SK-N-SH treated with all-trans-retinoic acid at 6 μM for 48 hours (cell line): ENCODE measurements around the gene RPS6KA2.

Experiments used
- ARNTL ChIP-seq: fragments of 450-650 bp; formaldehyde crosslinking; IDR thresholded peaks from 2 replicates; pipeline ENCODE4 v1.5.0; 2020; ENCODE audit warnings: low read depth, mild to moderate bottlenecking, moderate library complexity, borderline replicate concordance
- RARB ChIP-seq: fragments of 250-450 bp; sonication (Bioruptor Pico); IDR thresholded peaks from 2 replicates; pipeline ENCODE4 v1.8.0; 2021; ENCODE audit warnings: mild to moderate bottlenecking, moderate library complexity
- TCF4 ChIP-seq: fragments of 250-450 bp; sonication (Bioruptor Pico); IDR thresholded peaks from 2 replicates; pipeline ENCODE4 v1.8.0; 2021; ENCODE audit warnings: mild to moderate bottlenecking, moderate library complexity, borderline replicate concordance
- ZFP3 ChIP-seq: fragments of 250-450 bp; sonication (Bioruptor Pico); IDR thresholded peaks from 2 replicates; pipeline ENCODE4 v1.5.0; 2020; ENCODE audit warnings: mild to moderate bottlenecking, moderate library complexity
- ZFP30 ChIP-seq: fragments of 450-650 bp; formaldehyde crosslinking; IDR thresholded peaks from 2 replicates; pipeline ENCODE4 v1.5.0; 2022; ENCODE audit warnings: mild to moderate bottlenecking, moderate library complexity
- ZNF565 ChIP-seq: fragments of 450-650 bp; formaldehyde crosslinking; conservative IDR thresholded peaks from 2 replicates; pipeline ENCODE4 v1.5.0; 2020; ENCODE audit warnings: low read depth, mild to moderate bottlenecking, moderate library complexity
- ZNF8 ChIP-seq: fragments of 450-650 bp; formaldehyde crosslinking; IDR thresholded peaks from 2 replicates; pipeline ENCODE4 v1.5.0; 2020; ENCODE audit warnings: mild to moderate bottlenecking, moderate library complexity
- TF ChIP-seq, protein P1 (sequence below): fragments of 250-450 bp; sonication (Bioruptor Pico); IDR thresholded peaks from 2 replicates; pipeline ENCODE4 v1.8.0; 2021; ENCODE audit warnings: low read depth, mild to moderate bottlenecking, moderate library complexity, borderline replicate concordance
- TF ChIP-seq, protein P2 (sequence below): fragments of 250-450 bp; sonication (Bioruptor Pico); IDR thresholded peaks from 2 replicates; pipeline ENCODE4 v1.8.0; 2020; ENCODE audit warnings: mild to moderate bottlenecking, moderate library complexity, borderline replicate concordance

DNA sequence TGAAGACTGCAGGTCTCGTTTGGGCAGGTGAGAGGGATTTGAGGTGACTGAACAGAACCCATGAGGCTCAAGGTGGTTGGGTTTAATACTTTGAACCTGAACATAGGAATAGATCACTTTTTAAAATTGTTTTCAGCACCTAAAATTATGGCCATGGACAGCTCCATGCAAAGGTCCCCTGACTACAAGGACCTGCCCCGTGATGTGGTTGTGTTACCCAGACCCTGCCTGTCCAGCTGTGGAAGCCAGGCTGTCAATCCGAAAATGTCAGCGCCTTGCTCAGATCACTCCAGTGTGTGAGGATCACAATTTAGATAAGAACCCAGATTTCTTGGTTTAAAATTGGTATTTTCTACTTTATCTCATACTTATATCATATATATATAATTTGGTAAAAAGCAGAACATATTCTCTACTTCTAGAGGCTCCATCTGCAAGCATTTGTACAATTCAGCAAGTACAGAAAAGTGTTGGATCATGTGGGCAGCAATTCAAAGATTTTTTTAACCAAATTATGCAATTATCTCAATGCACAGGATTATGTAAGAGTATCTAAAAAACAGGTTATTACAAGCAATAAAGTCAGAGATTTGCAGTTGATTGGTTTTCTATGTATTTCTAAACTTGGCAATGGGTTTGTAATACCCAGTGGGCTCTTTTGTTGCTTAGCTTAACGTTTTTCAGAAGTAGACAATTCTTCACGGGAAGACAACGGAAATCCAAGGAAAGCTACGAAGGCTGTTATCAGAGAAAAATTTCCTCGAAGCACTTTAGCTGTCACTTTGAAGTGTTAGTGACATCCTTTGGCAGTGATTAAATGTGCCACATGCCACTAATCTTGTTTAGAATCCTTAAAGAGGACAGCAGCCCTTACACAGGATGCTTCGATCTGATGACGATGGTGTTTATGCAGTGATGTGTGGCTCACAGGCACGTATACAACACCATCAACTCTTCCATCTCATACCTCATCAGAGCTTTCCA lies 24.1 kb upstream of the RPS6KA2 start:
- TF ChIP-seq, protein P1, sequence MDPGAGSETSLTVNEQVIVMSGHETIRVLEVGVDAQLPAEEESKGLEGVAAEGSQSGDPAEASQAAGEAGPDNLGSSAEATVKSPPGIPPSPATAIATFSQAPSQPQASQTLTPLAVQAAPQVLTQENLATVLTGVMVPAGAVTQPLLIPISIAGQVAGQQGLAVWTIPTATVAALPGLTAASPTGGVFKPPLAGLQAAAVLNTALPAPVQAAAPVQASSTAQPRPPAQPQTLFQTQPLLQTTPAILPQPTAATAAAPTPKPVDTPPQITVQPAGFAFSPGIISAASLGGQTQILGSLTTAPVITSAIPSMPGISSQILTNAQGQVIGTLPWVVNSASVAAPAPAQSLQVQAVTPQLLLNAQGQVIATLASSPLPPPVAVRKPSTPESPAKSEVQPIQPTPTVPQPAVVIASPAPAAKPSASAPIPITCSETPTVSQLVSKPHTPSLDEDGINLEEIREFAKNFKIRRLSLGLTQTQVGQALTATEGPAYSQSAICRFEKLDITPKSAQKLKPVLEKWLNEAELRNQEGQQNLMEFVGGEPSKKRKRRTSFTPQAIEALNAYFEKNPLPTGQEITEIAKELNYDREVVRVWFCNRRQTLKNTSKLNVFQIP (CRISPR knock-in tag) = no peak
- TF ChIP-seq TCF4 (CRISPR knock-in tag) (no peak), RARB (CRISPR knock-in tag) (no peak), ZNF565 (CRISPR knock-in tag) (no peak), ZFP30 (CRISPR knock-in tag) (no peak), ARNTL (CRISPR knock-in tag) (no peak), ZNF8 (no peak), ZFP3 (CRISPR knock-in tag) (no peak)
- TF ChIP-seq, protein P2, sequence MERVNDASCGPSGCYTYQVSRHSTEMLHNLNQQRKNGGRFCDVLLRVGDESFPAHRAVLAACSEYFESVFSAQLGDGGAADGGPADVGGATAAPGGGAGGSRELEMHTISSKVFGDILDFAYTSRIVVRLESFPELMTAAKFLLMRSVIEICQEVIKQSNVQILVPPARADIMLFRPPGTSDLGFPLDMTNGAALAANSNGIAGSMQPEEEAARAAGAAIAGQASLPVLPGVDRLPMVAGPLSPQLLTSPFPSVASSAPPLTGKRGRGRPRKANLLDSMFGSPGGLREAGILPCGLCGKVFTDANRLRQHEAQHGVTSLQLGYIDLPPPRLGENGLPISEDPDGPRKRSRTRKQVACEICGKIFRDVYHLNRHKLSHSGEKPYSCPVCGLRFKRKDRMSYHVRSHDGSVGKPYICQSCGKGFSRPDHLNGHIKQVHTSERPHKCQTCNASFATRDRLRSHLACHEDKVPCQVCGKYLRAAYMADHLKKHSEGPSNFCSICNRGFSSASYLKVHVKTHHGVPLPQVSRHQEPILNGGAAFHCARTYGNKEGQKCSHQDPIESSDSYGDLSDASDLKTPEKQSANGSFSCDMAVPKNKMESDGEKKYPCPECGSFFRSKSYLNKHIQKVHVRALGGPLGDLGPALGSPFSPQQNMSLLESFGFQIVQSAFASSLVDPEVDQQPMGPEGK (CRISPR knock-in tag) = no peak
